Liver (tissue), 9 donors: ENCODE measurements around the gene RNF152. TPM values are rescaled to one million over a fixed set of nuclear protein-coding genes. Genes with fewer than 3 reads are reported as not detected.
A peak's percentile ranks its signal among the peaks of the same experiment; 100 is the strongest.

ENCODE experiments used
- DNase-seq: peaks from one replicate; pipeline ENCODE4 v3.0.0-alpha.2; 2017; ENCODE audit warnings: low spot score
- H3K27ac ChIP-seq, 2 donors: one replicate each; pipeline ENCODE4 v1.7.0; 2013; ENCODE audit warnings: inconsistent platforms in 2 of 2, low read length in 2 of 2, control low read depth in 1 of 2, low read depth in 1 of 2, mild to moderate bottlenecking in 1 of 2
- H3K27me3 ChIP-seq, 4 donors: one replicate each; pipeline versions ENCODE4 v1.6.1 to v1.7.0; 2013; ENCODE audit warnings: low read length in 3 of 4, inconsistent platforms in 1 of 4, mild to moderate bottlenecking in 1 of 4, moderate library complexity in 1 of 4; ENCODE audit not compliant: control insufficient read depth in 4 of 4, insufficient read depth in 4 of 4
- H3K36me3 ChIP-seq, 4 donors: one replicate each; pipeline versions ENCODE4 v1.6.1 to v1.7.0; 2013; ENCODE audit warnings: low read length in 3 of 4, mild to moderate bottlenecking in 3 of 4, low read depth in 1 of 4, moderate library complexity in 1 of 4; ENCODE audit not compliant: control insufficient read depth in 4 of 4, insufficient read depth in 3 of 4
- H3K4me1 ChIP-seq, 4 donors: one replicate each; pipeline versions ENCODE4 v1.6.1 to v1.7.0; 2013; ENCODE audit warnings: low read length in 3 of 4, mild to moderate bottlenecking in 3 of 4, moderate library complexity in 1 of 4; ENCODE audit not compliant: control insufficient read depth in 4 of 4, insufficient read depth in 4 of 4
- H3K4me3 ChIP-seq, 3 donors: one replicate each; pipeline versions ENCODE4 v1.6.1 to v1.7.0; 2013; ENCODE audit warnings: low read length in 3 of 3, control low read depth in 1 of 3, low read depth in 1 of 3, mild to moderate bottlenecking in 1 of 3
- H3K9ac ChIP-seq, 2 donors: one replicate each; pipeline ENCODE4 v1.7.0; 2013; ENCODE audit warnings: low read length in 2 of 2, mild to moderate bottlenecking in 2 of 2, moderate library complexity in 2 of 2, control low read depth in 1 of 2, low read depth in 1 of 2
- H3K9me3 ChIP-seq, 4 donors: one replicate each; pipeline versions ENCODE4 v1.6.1 to v1.7.0; 2013; ENCODE audit warnings: low read length in 3 of 4; ENCODE audit not compliant: control insufficient read depth in 4 of 4
- ATF3 ChIP-seq: IDR thresholded peaks from 2 replicates; pipeline ENCODE4 v1.6.1; 2016; ENCODE audit warnings: antibody characterized with exemption
- CTCF ChIP-seq: fragments of 150-350 bp; IDR thresholded peaks from 2 replicates; pipeline ENCODE4 v1.5.1; 2017; ENCODE audit warnings: improper control_type of control experiment, low read depth, low read length; ENCODE audit not compliant: missing input control
- EGR1 ChIP-seq, 2 donors: IDR thresholded peaks; 2 replicates each; pipeline ENCODE4 v1.6.1; 2016 to 2018; ENCODE audit warnings: antibody characterized with exemption in 2 of 2, low read depth in 2 of 2
- FOXA1 ChIP-seq: IDR thresholded peaks from 2 replicates; pipeline ENCODE4 v1.6.1; 2016; ENCODE audit warnings: antibody characterized with exemption
- FOXA2 ChIP-seq: IDR thresholded peaks from 2 replicates; pipeline ENCODE4 v1.6.1; 2016; ENCODE audit warnings: antibody characterized with exemption
- HNF4A ChIP-seq, 2 donors: conservative IDR thresholded peaks; 2 replicates each; pipeline ENCODE4 v1.6.1; 2016; ENCODE audit warnings: antibody characterized with exemption in 2 of 2, mild to moderate bottlenecking in 2 of 2
- HNF4G ChIP-seq: IDR thresholded peaks from 2 replicates; pipeline ENCODE4 v1.6.1; 2016; ENCODE audit warnings: antibody characterized with exemption
- JUND ChIP-seq, 2 donors: IDR thresholded peaks; 2 replicates each; pipeline ENCODE4 v1.6.1; 2016; ENCODE audit warnings: antibody characterized with exemption in 2 of 2
- MAX ChIP-seq: IDR thresholded peaks from 2 replicates; pipeline ENCODE4 v1.6.1; 2016; ENCODE audit warnings: antibody characterized with exemption
- RAD21 ChIP-seq, 2 donors: IDR thresholded peaks; 2 replicates each; pipeline ENCODE4 v1.6.1; 2016; ENCODE audit warnings: antibody characterized with exemption in 2 of 2, mild to moderate bottlenecking in 2 of 2
- REST ChIP-seq: IDR thresholded peaks from 2 replicates; pipeline ENCODE4 v1.6.1; 2016; ENCODE audit warnings: antibody characterized with exemption, mild to moderate bottlenecking
- RXRA ChIP-seq, 2 donors: IDR thresholded peaks; 2 replicates each; pipeline ENCODE4 v1.6.1; 2017 to 2018; ENCODE audit warnings: antibody characterized with exemption in 2 of 2, mild to moderate bottlenecking in 1 of 2
- TAF1 ChIP-seq: conservative IDR thresholded peaks from 2 replicates; pipeline ENCODE4 v1.6.1; 2016; ENCODE audit warnings: antibody characterized with exemption, mild to moderate bottlenecking
- YY1 ChIP-seq: IDR thresholded peaks from 2 replicates; pipeline ENCODE4 v1.6.1; 2016; ENCODE audit warnings: antibody characterized with exemption, mild to moderate bottlenecking
- ZBTB33 ChIP-seq: IDR thresholded peaks from 2 replicates; pipeline ENCODE4 v1.6.1; 2016; ENCODE audit warnings: antibody characterized with exemption
- WGBS: extraction: QIAGEN DNeasy Blood & Tissue Kit; methylation state at CpG from one replicate; pipeline ENCODE4 v1.1.7; 2013; 5-methylcytosine and 5-hydroxymethylcytosine counted together
- polyA plus RNA-seq, 2 donors: library from polyadenylated mRNA; stranded (reverse) in 1 of 2; unstranded in 1 of 2; fragments of 200-250 nt in 1 of 2; fragments of >200 nt in 1 of 2; fragmentation: Nextera tagmentation in 1 of 2; extraction: Ambion mirVana in 1 of 2; gene quantifications; one replicate each; pipeline versions ENCODE4 v1.2.1 to v1.2.3, GENCODE V29; 2013 to 2015
- total RNA-seq, 2 donors: library from RNA; depleted of rRNA; stranded (reverse); fragments of >200 nt; gene quantifications; one replicate each; pipeline ENCODE4 v1.2.3, GENCODE V29; 2014
- donor health status: healthy.
- donor health status: healthy.
- donor health status: healthy.
- donor health status: healthy.
- donor health status: healthy.

The RNF152 gene
- total and polyA plus RNA-seq, 4 donors = 6.8 to 115 (median 10.6) TPM

- TF ChIP-seq CTCF (no peak), MAX (no peak)
Observed at GRCh38 chr18:61891271-61891670, 1.5 kb downstream of the RNF152 start (continued).

- no peak for DNase-seq
- no peak for TF ChIP-seq REST
- TF ChIP-seq TAF1 = no peak
- TF ChIP-seq ATF3 = no peak
- TF ChIP-seq EGR1 (IDR thresholded peaks at IDR 0.05; ENCODE audit: low read depth in 2 of 2) = no peak
- TF ChIP-seq RAD21 (IDR thresholded peaks at IDR 0.05) = no peak
- TF ChIP-seq ZBTB33 = no peak
- no peak for TF ChIP-seq JUND (IDR thresholded peaks at IDR 0.05)
- TF ChIP-seq FOXA1 = no peak
- no peak for TF ChIP-seq HNF4G
- TF ChIP-seq MAX = no peak
- no peak for TF ChIP-seq FOXA2
- no peaks in the 10 kb centered on the region for H3K27me3 ChIP-seq
- no peaks in the 10 kb centered on the region for H3K9me3 ChIP-seq
- peaks cover 1 to 36% (median 9%) of the 10 kb centered on the region in 4 donors for H3K36me3 ChIP-seq
- H3K27ac ChIP-seq = no peak overlapping the region
- no peak overlapping the region for H3K9ac ChIP-seq
- H3K4me1 ChIP-seq = peaks cover 0 to 19% (median 12%) of the 10 kb centered on the region in 4 donors
- H3K4me3 ChIP-seq = no peak overlapping the region
- 96% methylated on average over 3 of the region's 3 CpGs for WGBS
Observed at GRCh38 chr18:61890344-61890743, 2.5 kb downstream of the RNF152 start.

GRCh38 chr18:61889541-61889940 lies 3.3 kb downstream of the RNF152 start:
- peaks cover 0 to 14% (median 8%) of the 10 kb centered on the region in 4 donors for H3K4me1 ChIP-seq
- no peaks in the 10 kb centered on the region for H3K27me3 ChIP-seq
- H3K27ac ChIP-seq = no peak overlapping the region
- TF ChIP-seq REST (no peak), JUND (IDR thresholded peaks at IDR 0.05) (no peak), HNF4G (no peak), RXRA (IDR thresholded peaks at IDR 0.05) (peak in 1 of 2 donors; percentile 13), MAX (no peak), EGR1 (IDR thresholded peaks at IDR 0.05; ENCODE audit: low read depth in 2 of 2) (no peak), TAF1 (no peak), CTCF (no peak), HNF4A (conservative IDR thresholded peaks at IDR 0.05) (peak in 1 of 2 donors; percentile 4), YY1 (no peak)

More at GRCh38 chr18:61889541-61889940, 3.3 kb downstream of the RNF152 start:
- H3K9ac ChIP-seq = no peak overlapping the region
- no peaks in the 10 kb centered on the region for H3K9me3 ChIP-seq
- no peak overlapping the region for H3K4me3 ChIP-seq
- H3K36me3 ChIP-seq = peaks cover 1 to 36% (median 10%) of the 10 kb centered on the region in 4 donors
- no peak for DNase-seq
- WGBS = 57% methylated on average over 1 of the region's 1 CpG
